NCI-H345 treated with DMSO at 0.1 percent for 48 hours (cell line): ENCODE measurements around the gene VMAC.

ENCODE experiments used
- DNase-seq: peaks from one replicate; lab custom pipeline; 2025; ENCODE audit not compliant: unreplicated experiment; lab: John Stamatoyannopoulos, UW

The VMAC gene

GRCh38 chr19:5927441-5927821 is 22.8 kb downstream of the VMAC start:
- no peak for DNase-seq

DNA sequence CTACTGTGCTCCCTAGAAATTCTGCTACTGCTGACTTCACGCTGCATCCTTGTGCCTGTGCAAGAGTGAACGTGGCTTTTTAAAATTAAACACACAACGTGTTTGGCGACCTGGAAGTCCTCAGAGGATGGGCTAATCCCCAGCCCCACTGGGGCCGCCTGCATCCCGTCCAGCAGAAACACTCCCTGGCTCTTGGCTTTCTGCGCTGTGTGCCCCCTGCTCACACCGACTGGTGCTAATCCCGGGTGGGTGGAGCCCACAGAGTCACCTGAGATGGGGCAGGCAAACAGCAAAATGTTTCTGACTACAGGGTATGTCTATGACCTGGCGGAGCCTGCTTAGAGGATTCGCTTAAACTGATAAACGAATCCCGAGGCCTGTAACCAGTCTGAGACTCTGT is 24.5 kb downstream of the VMAC start:
- DNase-seq = no peak

DNA sequence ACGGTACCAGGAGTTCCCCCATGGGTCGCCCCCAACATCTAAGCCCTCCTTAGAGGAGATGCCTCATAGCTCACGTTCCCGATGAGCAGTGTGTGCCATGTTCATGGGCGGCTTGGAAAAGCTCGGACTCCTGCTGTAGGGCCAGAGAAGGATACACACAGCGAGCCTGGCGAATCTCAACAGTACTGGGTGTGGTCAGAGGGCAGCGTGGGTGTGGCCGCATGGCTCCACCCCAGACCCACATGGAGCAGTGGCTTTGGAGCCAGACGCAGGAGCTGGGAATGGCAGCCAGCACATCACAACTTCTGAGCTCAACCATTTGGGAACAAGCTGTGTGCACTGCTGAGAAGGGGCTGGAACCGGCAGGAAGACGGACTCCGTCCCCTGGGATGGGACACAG is 25.0 kb downstream of the VMAC start:
- DNase-seq = no peak

- DNase-seq = no peak
Observed at GRCh38 chr19:5931251-5931650, 26.6 kb downstream of the VMAC start.

- DNase-seq = no peak
Observed at GRCh38 chr19:5932146-5932545, 27.5 kb downstream of the VMAC start.

- DNase-seq = no peak
Observed at GRCh38 chr19:5932609-5933262, 28.1 kb downstream of the VMAC start.

- DNase-seq = no peak
Observed at GRCh38 chr19:5933391-5934068, 28.9 kb downstream of the VMAC start.

DNA sequence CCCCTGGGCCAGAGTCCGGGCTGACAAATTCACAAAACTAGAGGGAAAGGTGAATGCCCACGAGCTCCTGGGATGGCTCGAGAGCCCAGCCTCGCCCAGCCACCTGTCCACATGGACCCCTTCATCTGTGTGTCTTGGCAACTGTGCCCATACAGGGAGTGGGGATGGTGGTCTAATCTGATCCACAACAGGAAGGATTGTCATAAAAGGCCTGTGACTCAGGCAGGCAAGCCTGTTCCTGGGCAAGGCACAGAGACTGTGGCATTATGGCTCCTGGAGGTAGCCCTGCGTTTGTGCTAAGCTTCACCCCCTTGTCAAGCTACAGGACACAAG is 29.4 kb downstream of the VMAC start:
- DNase-seq = no peak

GRCh38 chr19:5934774-5935472 is 30.3 kb downstream of the VMAC start:
- DNase-seq = no peak

DNA sequence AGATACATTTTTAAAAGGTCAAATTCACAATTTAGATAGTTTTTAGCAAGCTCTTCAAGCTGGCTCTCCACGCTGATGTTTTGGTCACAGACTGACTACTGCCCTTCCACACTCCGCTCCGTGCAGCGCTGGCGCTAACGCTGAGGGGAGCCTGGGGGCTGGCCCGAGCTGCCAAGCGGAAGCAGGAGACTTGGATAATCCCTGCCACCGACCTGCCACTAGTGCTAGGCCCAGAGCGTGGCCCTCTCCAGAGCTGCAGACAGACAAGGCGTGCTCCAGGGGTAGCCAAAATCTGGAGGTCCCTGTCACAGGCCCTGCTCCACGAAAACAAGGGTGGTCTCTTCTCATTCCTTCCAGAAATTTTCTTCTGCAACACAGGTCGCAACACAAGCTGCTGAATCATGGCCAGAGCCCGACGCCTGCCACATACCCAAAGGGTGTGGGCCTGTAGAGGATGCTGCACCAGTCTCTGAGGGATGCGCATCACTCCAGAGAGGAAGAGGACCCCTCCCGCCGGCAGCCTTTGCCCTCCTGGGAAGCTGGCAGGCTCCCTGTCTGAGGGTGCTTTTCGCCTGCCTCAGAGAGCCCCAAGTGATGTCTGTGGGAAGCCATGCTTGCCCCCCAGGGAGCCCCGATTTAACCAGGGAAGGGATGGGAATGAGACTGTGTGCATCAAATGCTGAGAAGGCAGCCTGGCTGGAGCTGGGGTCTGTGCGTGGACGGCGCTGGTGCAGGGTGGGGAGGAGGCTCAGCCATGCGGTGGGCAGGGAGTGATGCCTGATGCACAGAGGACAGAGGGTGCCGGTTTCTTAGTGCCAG is 31.0 kb downstream of the VMAC start:
- DNase-seq = no peak

DNA sequence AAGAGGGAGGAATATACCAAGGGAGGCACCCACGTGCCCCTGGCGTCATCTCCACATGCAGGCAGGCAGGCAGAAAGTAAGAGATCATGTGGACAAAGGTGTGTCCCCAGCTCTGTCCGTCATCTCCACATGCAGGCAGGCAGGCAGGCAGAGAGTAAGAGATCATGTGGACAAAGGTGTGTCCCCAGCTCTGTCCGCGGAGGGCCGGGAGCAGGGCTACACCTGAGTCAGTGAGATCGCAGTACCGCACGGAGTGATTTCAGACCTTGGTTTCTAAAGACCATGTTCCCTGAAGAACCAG is 31.6 kb downstream of the VMAC start:
- no peak for DNase-seq

- no peak for DNase-seq
Observed at GRCh38 chr19:5937550-5937949, 32.9 kb downstream of the VMAC start.

- DNase-seq = no peak
Observed at GRCh38 chr19:5940260-5941208, 35.9 kb downstream of the VMAC start.

GRCh38 chr19:5941673-5942072 is 37.0 kb downstream of the VMAC start:
- no peak for DNase-seq

DNA sequence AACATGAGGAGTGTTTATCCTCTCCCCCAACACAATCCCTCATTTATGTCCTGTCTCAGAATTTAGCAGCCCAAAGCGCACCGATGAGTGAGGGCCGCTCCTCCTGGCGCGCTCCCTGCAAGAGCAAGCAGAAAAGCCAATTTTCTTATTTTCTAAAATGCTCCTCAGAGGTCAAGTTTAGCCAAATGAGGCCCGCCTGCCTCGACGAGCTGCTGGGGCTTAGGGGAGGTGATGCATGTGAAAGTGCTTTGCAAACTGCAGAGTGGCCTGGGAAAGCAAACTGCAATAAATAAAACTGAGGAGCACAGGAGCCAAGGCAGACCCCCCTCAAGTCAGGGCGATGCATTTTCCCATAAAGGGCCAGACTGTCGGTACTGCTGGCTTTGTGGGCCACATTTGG is 38.4 kb downstream of the VMAC start:
- no peak for DNase-seq

- no peak for DNase-seq
Observed at GRCh38 chr19:5943623-5944022, 39.0 kb downstream of the VMAC start.

DNA sequence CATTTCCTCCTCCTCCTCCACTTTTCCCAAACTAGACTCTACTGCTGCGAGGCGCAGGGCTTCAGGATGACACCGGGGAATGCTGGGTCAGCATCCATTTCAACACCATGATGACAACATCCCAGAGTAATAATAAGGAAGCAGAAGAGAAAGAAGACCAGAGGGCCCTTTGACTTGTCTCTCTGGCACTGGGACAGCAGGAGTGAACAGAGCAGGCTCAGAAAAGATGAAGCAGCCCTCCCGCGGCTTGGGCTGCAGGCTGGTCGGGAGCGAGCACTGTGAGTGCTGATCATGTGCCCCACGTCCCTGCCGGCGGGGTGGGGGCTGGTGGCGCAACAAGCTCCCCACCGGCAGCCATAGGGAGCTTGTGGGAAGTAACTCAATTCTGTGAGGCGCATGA is 42.8 kb downstream of the VMAC start:
- no peak for DNase-seq

GRCh38 chr19:5948752-5949564 is 44.3 kb downstream of the VMAC start:
- no peak for DNase-seq

DNA sequence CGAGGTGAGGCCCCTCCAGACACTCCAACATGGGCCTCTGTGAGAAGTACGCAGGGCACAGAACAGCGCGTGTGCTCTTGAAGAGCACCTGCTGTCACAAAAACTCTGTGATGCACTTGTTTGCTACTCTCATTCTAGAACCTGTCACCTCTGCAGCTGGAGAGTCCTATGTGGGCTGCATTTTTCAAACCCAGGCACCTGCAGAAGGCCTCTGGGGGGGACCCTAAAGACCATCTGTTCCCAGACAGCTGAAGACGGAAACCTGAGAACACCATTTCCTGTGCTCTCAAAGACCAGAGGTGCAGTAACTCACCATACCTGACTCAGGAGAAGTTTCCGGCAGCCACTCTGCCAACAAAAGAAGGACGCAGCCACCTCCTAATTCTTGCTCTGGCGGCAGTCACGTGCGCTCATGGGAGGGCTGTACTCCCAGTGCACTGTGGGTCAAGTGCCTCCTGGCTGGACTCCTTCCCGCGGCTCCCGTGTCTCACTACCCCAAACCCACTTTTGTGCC is 45.2 kb downstream of the VMAC start:
- peak; percentile 89 for DNase-seq

GRCh38 chr19:5950741-5951140 is 46.1 kb downstream of the VMAC start:
- DNase-seq = no peak
